Superior temporal gyrus (tissue), 1 donor: ENCODE data around the gene PSMB1.
"Not testable (repeated sequence)": the region's sequence is repeated elsewhere in the genome, so short reads cannot be mapped to it uniquely, and the experiment has no call there.

Experiments
- DNase-seq: peaks from one replicate; pipeline ENCODE4 v3.0.0-alpha.2; 2016; ENCODE audit errors: extremely low spot score

The PSMB1 gene

GRCh38 chr6:170502733-170503413 lies 50.2 kb downstream of the PSMB1 start:
- DNase-seq, result not testable (repeated sequence)

GRCh38 chr6:170502268-170502667 lies 50.8 kb downstream of the PSMB1 start:
- DNase-seq, result not testable (repeated sequence)

GRCh38 chr6:170500955-170501590 lies 52.0 kb downstream of the PSMB1 start:
- DNase-seq, result no peak

GRCh38 chr6:170497841-170498301 lies 55.2 kb downstream of the PSMB1 start:
- no peak for DNase-seq

- no peak for DNase-seq
Observed at GRCh38 chr6:170493354-170493753, 59.8 kb downstream of the PSMB1 start.

- DNase-seq, result no peak
Observed at GRCh38 chr6:170490259-170490658, 62.8 kb downstream of the PSMB1 start.

GRCh38 chr6:170489836-170490235 lies 63.3 kb downstream of the PSMB1 start:
- DNase-seq, result no peak

GRCh38 chr6:170487707-170488329 lies 65.3 kb downstream of the PSMB1 start:
- no peak for DNase-seq

GRCh38 chr6:170485159-170485558 lies 67.9 kb downstream of the PSMB1 start:
- DNase-seq, result no peak
